ENCODE data around the gene TREH.
"Not testable (repeated sequence)": the region's sequence is repeated elsewhere in the genome, so short reads cannot be mapped to it uniquely, and the experiment has no call there.

The TREH gene

GRCh38 chr11:118679483-118679882 is at the start of gene TREH:
Gene TREH, minus strand, starts transcription at chr11:118679650. Its CDS starts 23 bp downstream, at chr11:118679627.
- no peak for DNase-seq

GRCh38 chr11:118728112-118728511 is 48.7 kb upstream of the TREH start:
- DNase-seq, result not testable (repeated sequence)

- not testable (repeated sequence) for DNase-seq
These were observed 48.2 kb upstream of the TREH start for GRCh38 chr11:118727721-118728066.

GRCh38 chr11:118727001-118727720 is 47.7 kb upstream of the TREH start:
- not testable (repeated sequence) for DNase-seq

- not testable (repeated sequence) for DNase-seq
These were observed 42.1 kb upstream of the TREH start for GRCh38 chr11:118721478-118722015.

- not testable (repeated sequence) for DNase-seq
These were observed 41.3 kb upstream of the TREH start for GRCh38 chr11:118720740-118721139.

- not testable (repeated sequence) for DNase-seq
These were observed 40.6 kb upstream of the TREH start for GRCh38 chr11:118720078-118720477.

GRCh38 chr11:118718562-118718961 is 39.1 kb upstream of the TREH start:
- DNase-seq, result not testable (repeated sequence)

- not testable (repeated sequence) for DNase-seq
These were observed 38.3 kb upstream of the TREH start for GRCh38 chr11:118717733-118718132.

- DNase-seq, result not testable (repeated sequence)
These were observed 37.8 kb upstream of the TREH start for GRCh38 chr11:118717221-118717620.

GRCh38 chr11:118715837-118716260 is 36.4 kb upstream of the TREH start:
- no peak for DNase-seq

- no peak for DNase-seq
These were observed 35.9 kb upstream of the TREH start for GRCh38 chr11:118715245-118715831.

GRCh38 chr11:118714816-118715215 is 35.4 kb upstream of the TREH start:
- no peak for DNase-seq

GRCh38 chr11:118714416-118714815 is 35.0 kb upstream of the TREH start:
- not testable (repeated sequence) for DNase-seq

- DNase-seq, result no peak
These were observed 28.8 kb upstream of the TREH start for GRCh38 chr11:118708296-118708695.

GRCh38 chr11:118706546-118706825 is 27.0 kb upstream of the TREH start:
- DNase-seq, result no peak

- DNase-seq, result peak; percentile 84
These were observed 26.5 kb upstream of the TREH start for GRCh38 chr11:118705791-118706545.

- peak; percentile 85 for DNase-seq
These were observed 25.8 kb upstream of the TREH start for GRCh38 chr11:118705111-118705741.

- no peak for DNase-seq
These were observed 24.2 kb upstream of the TREH start for GRCh38 chr11:118703563-118704106.

GRCh38 chr11:118699506-118700220 is 20.2 kb upstream of the TREH start:
- no peak for DNase-seq

GRCh38 chr11:118697346-118697745 is 17.9 kb upstream of the TREH start:
- DNase-seq, result no peak

GRCh38 chr11:118696673-118697226 is 17.3 kb upstream of the TREH start:
- DNase-seq, result no peak

Measured in eye (tissue), 1 donor.